DND-41 (cell line): Measurements from ENCODE around the gene TARP.
"Not testable (repeated sequence)": the region's sequence is repeated elsewhere in the genome, so short reads cannot be mapped to it uniquely, and the experiment has no call there.

Experiments used
- CTCF ChIP-seq: IDR thresholded peaks from 2 replicates; pipeline ENCODE4 v1.5.1; 2012; ENCODE audit warnings: borderline replicate concordance, low read length, moderate library complexity, mild to moderate bottlenecking; ENCODE audit not compliant: poor library complexity, severe bottlenecking; ENCODE audit errors: extremely low read depth
- EZH2 ChIP-seq: IDR thresholded peaks from 3 replicates; pipeline ENCODE4 v1.6.1; 2012; ENCODE audit warnings: borderline replicate concordance, low read depth, mild to moderate bottlenecking, moderate library complexity, low read length, inconsistent platforms; ENCODE audit not compliant: severe bottlenecking

GRCh38 chr7:38234759-38235158 lies 38.7 kb downstream of the TARP start:
- not testable (repeated sequence) for TF ChIP-seq CTCF, EZH2
